HG03025 (cell line): ENCODE results near the gene DIRAS2.
"Not testable (repeated sequence)": the region's sequence is repeated elsewhere in the genome, so short reads cannot be mapped to it uniquely, and the experiment has no call there.

Experiments
- ATAC-seq: cut with Tn5 transposase; IDR thresholded peaks from one replicate; pipeline ENCODE4 v1.9.1; 2021; ENCODE audit warnings: mild to moderate bottlenecking, moderate library complexity; ENCODE audit not compliant: unreplicated experiment, low FRiP score

Gene DIRAS2, protein sequence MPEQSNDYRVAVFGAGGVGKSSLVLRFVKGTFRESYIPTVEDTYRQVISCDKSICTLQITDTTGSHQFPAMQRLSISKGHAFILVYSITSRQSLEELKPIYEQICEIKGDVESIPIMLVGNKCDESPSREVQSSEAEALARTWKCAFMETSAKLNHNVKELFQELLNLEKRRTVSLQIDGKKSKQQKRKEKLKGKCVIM

GRCh38 chr9:90642570-90643539 lies at the start of gene DIRAS2:
Gene DIRAS2 (minus strand): TSS chr9:90642824. CDS start chr9:90613827, 28,997 bp downstream.
- no peak for ATAC-seq

GRCh38 chr9:90684736-90685135 lies 42.1 kb upstream of the DIRAS2 start:
- no peak for ATAC-seq

- no peak for ATAC-seq
Measured at GRCh38 chr9:90684106-90684505, 41.5 kb upstream of the DIRAS2 start.

DNA sequence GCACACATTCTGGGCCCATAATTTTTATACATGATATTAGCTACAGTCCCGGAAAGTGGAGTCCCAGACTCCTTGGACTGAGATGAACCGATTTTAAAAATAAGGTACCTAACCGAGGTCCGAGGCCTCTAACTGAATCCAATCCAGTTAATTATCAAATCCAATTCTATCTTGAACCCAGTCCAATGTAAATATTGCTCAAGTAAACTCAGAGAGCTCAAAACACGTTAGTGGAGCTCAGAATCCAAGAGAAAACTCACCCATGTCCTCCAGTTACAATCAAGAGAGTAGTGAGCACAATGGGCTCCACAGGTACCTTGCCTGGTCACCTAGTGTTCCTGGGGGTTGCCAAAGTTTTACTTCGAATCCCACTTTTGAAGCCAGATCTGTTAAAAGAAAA lies 37.9 kb upstream of the DIRAS2 start:
- ATAC-seq, result no peak

- no peak for ATAC-seq
Measured at GRCh38 chr9:90665072-90665471, 22.4 kb upstream of the DIRAS2 start.

DNA sequence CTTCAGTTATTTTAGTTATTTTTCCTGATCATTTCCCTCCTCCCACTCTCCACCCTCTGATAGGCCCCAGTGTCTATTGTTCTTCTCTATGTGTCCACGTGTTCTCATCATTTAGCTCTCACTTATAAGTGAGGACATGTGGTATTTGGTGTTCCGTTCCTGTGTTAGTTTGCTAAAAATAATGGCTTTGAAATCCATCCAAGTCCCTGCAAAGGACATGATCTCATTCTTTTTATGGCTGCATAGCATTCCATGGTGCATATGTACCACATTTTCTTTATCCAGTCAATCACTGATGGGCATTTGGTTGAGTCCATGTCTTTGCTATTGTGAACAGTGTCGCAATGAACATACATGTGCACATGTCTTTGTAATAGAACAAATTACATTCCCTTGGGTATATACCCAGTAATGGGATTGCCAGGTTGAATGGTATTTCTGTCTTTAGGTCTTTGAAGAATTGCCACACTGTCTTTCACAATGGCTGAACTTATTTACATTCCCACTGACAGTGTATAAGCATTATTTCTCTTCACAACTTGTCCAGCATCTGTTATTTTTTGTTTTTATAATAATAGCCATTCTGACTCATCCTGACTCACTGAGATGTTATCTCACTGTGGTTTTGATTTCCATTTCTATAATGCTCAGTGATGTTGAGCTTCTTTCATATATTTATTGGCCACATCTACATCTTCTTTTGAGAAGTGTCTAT lies 17.2 kb upstream of the DIRAS2 start:
- no peak for ATAC-seq

DNA sequence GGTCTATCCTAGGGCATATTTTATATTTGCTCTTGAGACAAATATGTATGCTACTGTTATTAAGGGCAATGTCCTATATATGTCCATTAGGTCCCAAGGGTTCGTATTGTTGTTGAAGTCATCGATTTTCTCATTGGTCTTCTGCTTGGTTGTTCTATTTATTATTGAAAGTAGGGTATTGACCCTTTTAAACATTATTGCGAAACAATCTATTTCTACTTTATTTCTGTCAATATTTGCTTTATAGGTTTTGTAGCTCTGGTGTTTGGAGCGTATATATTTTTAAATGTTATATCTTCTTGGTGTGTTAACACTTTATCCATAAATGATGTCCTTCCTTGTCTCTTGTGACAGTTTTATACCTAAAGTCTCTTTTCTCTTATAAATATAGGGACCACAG lies 16.2 kb upstream of the DIRAS2 start:
- no peak for ATAC-seq

DNA sequence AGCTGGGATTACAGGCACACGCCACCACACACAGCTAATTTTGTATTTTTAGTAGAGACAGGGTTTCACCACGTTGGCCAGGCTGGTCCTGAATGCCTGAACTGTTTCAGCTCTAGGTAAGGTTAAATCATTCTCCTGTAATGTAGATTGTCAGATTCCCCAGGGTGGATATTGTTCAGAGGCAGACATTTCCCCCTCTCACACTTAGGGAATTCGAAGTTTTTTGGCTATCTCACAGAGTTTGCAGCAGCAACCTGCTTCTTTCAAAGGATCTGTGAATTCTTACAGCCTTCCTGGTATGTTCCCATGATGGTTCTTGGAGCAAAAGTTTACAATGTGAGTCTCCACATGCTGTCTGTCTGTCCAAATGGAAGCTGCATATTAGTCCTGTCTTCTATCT lies 15.6 kb upstream of the DIRAS2 start:
- no peak for ATAC-seq

GRCh38 chr9:90656876-90657275 lies 14.3 kb upstream of the DIRAS2 start:
- ATAC-seq, result not testable (repeated sequence)

DNA sequence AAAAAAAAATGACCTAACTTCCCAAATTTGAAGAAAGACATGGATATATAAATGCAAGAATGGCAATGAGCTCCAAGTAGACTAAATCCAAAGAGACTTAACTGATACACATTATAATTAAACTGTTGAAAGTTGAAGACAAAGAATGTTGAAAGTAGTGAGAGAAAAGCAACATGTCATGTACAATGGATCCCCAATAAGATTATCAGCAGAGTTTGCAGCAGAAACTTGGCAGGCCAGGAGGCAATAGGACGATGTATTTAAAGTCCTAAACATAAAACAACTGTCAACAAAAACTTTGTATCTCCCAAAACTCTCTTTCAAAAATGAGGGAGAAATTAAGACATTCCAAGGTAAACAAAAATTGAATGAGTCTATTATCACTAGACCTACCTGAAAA lies 8.6 kb upstream of the DIRAS2 start:
- ATAC-seq, result no peak

GRCh38 chr9:90647843-90648242 lies 5.2 kb upstream of the DIRAS2 start:
- no peak for ATAC-seq

- ATAC-seq, result no peak
Measured at GRCh38 chr9:90645721-90646120, 3.1 kb upstream of the DIRAS2 start.

DNA sequence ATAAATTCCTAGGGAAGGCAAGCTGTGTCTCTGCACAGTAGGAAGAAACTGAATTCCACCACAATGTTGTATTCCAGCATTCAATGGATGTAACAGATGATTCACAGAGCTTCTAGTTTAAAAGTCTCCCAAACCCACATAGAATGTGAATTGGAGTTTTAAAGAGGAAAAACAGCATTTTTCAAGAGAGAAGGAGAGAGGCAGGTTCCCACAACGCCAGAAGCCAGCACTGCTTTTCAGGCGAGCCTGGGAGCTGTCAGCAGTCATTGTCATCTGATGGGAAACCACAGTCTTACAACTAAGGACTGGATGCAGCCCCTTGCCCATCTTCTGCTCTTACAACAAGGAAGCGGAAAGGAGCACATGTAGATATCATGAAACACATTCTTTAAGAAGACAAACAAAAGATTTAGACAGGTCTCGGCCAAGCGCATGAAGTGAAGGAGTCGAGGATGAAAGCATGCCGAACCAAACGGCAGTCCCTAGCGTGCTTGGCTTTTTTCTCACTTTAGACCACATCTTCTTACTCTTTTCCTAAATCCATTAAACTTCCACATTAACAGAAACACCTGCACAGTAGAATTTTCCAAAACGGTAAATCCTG lies 638 bp downstream of the DIRAS2 start:
- ATAC-seq, result no peak

DNA sequence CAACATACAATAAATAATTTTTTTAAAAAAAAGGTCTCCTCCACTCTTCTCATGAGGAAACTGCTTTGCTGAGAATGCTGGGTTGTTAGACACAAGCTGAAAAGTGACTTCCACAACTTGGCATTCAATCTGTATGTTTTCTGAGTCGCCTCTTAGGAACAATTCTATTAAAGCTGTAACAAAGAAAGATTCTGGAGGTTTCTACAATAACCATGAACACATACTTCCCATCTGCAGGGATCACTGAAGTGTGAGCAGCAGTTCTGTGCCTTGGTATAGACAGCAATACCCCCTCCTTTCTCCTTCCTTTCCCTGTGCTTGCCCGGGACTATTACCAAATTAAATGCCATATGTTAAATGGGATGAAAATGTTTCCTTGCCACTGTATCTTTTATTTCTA lies 1.5 kb downstream of the DIRAS2 start:
- no peak for ATAC-seq

DNA sequence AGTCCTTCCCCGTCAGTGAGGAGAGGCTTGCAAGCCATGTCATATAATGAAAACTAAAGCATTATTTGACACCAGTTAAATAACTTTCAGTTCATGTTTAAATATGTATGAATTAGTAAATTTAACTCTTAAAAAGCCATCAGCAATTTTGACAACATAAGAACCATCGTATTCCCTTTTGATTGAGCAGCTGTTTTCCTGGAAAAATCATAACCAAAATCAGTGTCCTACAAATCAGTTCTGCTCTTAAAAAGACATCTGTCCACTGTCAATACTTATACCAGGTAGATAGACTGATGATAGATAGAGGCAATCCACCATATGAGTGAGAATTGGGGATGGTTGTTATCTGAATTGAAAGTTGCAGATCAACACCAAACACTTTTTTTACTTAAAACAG lies 2.3 kb downstream of the DIRAS2 start:
- ATAC-seq, result no peak

DNA sequence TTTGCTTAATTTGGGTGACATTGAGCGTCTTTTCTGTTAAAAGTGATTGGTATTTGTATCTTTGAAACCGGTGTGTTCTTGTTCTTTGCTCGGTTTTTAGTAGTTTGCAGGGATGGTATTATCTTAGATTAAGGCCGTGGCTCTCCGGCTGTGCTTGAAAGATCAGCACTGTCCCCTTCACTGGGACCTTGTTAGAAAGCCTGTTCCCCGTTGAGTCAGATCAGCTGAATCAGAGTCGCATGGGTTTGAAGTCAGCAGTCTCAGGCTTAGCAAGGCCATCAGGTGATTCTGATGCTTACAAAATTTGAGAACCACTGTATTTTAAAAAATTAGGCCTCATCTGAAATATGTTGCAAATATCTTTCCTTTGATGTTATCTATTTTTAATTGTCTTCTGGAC lies 5.0 kb downstream of the DIRAS2 start:
- ATAC-seq, result no peak

DNA sequence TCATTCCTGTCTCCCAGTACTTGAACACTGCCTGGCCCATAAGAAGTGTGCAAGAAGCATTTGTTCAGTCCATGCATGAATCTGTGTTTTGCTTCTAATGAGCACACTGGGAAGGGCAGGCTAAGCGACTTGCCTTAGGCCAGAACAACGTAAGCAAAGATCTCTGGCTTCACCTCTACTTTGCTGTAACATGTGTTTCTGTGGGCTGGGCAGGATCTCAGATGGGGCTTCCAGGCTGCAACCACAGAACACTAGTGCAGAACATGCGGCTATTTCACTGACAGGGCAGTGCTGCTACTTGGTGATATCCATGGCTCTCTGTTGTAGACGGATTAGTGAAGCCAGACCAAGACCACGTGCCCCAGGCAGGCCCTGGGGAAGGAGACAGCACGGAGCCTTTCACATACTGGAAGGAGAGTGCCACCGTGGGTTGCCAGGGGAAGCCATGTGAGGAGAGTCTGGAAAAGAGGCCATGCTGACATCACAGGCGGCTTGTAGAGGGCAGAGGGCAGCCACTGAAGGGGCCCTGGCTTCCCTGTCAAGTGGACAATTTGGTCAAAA lies 9.9 kb downstream of the DIRAS2 start:
- no peak for ATAC-seq

DNA sequence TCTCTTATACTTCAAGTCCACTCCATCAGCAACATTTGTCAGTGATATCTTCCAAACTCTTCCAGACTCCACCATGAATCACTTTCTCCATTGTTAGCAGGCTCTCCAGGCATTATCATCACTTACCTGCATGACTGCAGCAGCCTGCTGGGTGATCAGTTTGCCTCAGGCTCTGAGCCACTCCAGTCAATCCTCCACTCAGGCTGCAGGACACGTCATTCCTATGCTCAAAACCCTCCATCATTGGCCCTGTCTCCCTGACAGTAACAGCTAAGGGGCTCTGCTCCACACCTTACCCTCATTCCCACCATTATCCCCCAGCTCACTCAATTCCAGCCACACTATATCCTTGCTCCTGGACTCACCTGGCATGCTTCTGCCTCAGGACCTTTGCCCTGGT lies 10.7 kb downstream of the DIRAS2 start:
- ATAC-seq, result no peak

GRCh38 chr9:90629991-90630390 lies 12.6 kb downstream of the DIRAS2 start:
- no peak for ATAC-seq

DNA sequence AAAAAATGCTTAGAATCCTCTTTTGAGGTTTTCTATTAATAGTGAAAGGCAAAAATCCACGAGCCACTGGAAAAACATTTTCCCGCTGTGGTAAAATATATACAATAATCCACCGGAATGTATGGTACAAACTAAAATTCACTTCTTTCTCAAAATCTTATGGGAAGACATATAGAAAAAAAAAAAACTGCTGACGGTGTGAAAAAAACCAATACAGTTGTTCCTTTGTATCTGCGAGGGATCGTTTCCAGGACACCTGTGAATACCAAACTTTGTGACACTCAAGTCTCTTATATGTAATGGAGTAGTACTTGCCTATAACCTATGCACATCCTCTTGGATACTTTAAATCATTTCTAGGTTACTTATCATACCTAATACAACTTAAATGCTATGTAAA lies 13.3 kb downstream of the DIRAS2 start:
- no peak for ATAC-seq

DNA sequence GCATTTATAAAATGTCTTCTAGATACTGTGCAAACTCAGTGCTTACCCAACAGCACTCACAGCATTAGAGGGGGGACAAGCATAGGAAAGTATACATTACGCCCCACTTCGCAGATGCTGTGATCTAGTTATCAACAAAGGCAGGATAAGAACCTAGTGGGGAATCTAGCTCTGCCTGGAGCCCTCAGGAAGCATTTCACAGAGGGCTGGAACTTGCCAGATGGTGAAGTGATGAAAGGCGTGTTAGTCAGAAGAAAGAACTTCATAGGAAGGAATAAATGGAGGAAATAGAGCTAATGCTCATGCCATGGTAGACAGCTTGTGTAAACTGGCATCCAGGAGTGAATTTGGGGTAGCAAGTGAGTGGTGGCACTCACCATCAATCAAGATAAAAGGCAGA lies 25.8 kb downstream of the DIRAS2 start:
- no peak for ATAC-seq
